NK-92 (cell line): ENCODE results near the gene TSPAN10.

Source experiments
- DNase-seq: peaks from one replicate; lab custom pipeline; 2025; ENCODE audit not compliant: unreplicated experiment; lab: John Stamatoyannopoulos, UW

The TSPAN10 gene

GRCh38 chr17:81686614-81687013 lies 49.6 kb downstream of the TSPAN10 start:
- no peak for DNase-seq

- no peak for DNase-seq
Observed at GRCh38 chr17:81687770-81688541, 51.0 kb downstream of the TSPAN10 start.

- DNase-seq, result no peak
Observed at GRCh38 chr17:81688616-81689015, 51.6 kb downstream of the TSPAN10 start.

GRCh38 chr17:81690066-81690465 lies 53.1 kb downstream of the TSPAN10 start:
- no peak for DNase-seq

- DNase-seq, result no peak
Observed at GRCh38 chr17:81690549-81690948, 53.6 kb downstream of the TSPAN10 start.

GRCh38 chr17:81691196-81691595 lies 54.2 kb downstream of the TSPAN10 start:
- no peak for DNase-seq

- DNase-seq, result no peak
Observed at GRCh38 chr17:81691608-81692007, 54.6 kb downstream of the TSPAN10 start.

GRCh38 chr17:81693509-81694210 lies 56.7 kb downstream of the TSPAN10 start:
- no peak for DNase-seq

GRCh38 chr17:81694810-81695209 lies 57.8 kb downstream of the TSPAN10 start:
- DNase-seq, result no peak

GRCh38 chr17:81695211-81695610 lies 58.2 kb downstream of the TSPAN10 start:
- no peak for DNase-seq

- DNase-seq, result no peak
Observed at GRCh38 chr17:81695801-81696200, 58.8 kb downstream of the TSPAN10 start.

GRCh38 chr17:81696218-81696941 lies 59.4 kb downstream of the TSPAN10 start:
- no peak for DNase-seq

GRCh38 chr17:81697261-81698044 lies 60.5 kb downstream of the TSPAN10 start:
- DNase-seq, result no peak
